GM19397 (cell line): ENCODE results near the gene ZSWIM3.
"Not testable (repeated sequence)": the region's sequence is repeated elsewhere in the genome, so short reads cannot be mapped to it uniquely, and the experiment has no call there.

ENCODE experiments used
- ATAC-seq: cut with Tn5 transposase; IDR thresholded peaks from one replicate; pipeline ENCODE4 v1.9.1; 2021; ENCODE audit warnings: mild to moderate bottlenecking, moderate library complexity; ENCODE audit not compliant: unreplicated experiment

ZSWIM3 gene

GRCh38 chr20:45857114-45857881 is at the start of gene ZSWIM3, which contains the start of gene ACOT8:
ZSWIM3 (plus strand) TSS chr20:45857614; CDS start chr20:45857826, 212 bp downstream.
ACOT8 (minus strand) TSS chr20:45857392; CDS start chr20:45857315, 77 bp downstream.
- peak; percentile 95 for ATAC-seq

GRCh38 chr20:45810191-45810970 is 47.0 kb upstream of the ZSWIM3 start:
- no peak for ATAC-seq

GRCh38 chr20:45812157-45813005 is 45.0 kb upstream of the ZSWIM3 start, which contains the start of gene UBE2C:
UBE2C (plus strand) TSS chr20:45812644; CDS start chr20:45812696, 52 bp downstream.
- ATAC-seq, result peak; percentile 98

DNA sequence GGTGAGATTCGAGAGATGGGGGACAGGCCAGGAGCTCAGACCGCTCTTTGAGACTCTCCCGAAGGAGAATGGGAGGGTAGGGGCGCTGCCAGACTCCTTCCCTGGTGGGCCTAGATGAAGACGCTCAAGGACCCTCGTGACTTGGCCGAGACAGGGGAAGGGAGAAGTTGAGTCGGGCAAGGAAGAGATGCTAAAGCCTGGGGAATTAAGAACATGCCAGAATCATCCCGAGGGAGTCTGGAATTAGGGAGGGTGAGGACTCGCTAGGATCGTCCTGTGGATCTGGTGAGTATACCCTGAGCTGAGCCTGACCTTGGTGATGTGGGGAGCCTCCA is 44.4 kb upstream of the ZSWIM3 start:
- no peak for ATAC-seq

GRCh38 chr20:45813489-45813888 is 43.9 kb upstream of the ZSWIM3 start:
- ATAC-seq, result no peak

- ATAC-seq, result no peak
These were observed 43.1 kb upstream of the ZSWIM3 start for GRCh38 chr20:45814314-45814713.

GRCh38 chr20:45816951-45817350 is 40.5 kb upstream of the ZSWIM3 start:
- no peak for ATAC-seq

GRCh38 chr20:45817376-45818194 is 39.8 kb upstream of the ZSWIM3 start:
- ATAC-seq, result no peak

DNA sequence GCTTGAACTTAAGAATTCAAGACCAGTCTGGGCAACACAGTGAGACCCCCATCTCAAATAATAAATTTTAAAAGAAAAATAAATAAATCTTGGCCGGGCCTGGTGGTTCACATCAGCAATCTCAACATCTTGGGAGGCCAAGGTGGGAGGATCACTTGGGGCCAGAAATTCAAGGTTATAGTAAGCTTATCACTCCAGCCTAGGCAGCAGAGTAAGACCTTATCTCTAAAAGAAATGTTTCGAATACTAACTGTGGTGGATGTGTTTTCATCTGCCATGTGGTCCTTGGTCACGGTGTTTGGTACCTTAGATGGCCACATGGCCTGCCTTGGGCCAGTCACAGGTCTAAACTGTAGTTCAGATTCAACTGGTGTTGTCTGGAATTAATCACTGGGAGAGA is 39.2 kb upstream of the ZSWIM3 start:
- no peak for ATAC-seq

DNA sequence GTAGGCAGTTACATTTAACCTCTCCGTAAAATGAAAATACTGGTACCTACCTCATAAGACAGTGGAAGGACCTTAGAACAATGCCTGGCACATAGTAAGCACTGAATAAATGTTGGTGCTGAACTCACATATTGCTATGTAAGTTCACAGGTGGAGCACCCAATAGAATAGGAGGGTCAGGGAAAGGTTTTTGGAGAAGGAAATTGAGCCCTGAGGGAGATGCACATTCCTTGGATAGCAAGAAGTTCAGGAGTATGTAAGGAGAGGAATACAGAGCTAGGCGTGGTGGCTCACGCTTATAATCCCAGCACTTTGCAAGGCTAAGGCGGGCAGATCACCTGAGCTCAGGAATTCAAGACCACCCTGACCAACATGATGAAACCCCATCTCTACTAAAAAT is 37.9 kb upstream of the ZSWIM3 start:
- ATAC-seq, result no peak

- ATAC-seq, result no peak
These were observed 35.5 kb upstream of the ZSWIM3 start for GRCh38 chr20:45821947-45822346.

- no peak for ATAC-seq
These were observed 34.6 kb upstream of the ZSWIM3 start for GRCh38 chr20:45822857-45823256.

DNA sequence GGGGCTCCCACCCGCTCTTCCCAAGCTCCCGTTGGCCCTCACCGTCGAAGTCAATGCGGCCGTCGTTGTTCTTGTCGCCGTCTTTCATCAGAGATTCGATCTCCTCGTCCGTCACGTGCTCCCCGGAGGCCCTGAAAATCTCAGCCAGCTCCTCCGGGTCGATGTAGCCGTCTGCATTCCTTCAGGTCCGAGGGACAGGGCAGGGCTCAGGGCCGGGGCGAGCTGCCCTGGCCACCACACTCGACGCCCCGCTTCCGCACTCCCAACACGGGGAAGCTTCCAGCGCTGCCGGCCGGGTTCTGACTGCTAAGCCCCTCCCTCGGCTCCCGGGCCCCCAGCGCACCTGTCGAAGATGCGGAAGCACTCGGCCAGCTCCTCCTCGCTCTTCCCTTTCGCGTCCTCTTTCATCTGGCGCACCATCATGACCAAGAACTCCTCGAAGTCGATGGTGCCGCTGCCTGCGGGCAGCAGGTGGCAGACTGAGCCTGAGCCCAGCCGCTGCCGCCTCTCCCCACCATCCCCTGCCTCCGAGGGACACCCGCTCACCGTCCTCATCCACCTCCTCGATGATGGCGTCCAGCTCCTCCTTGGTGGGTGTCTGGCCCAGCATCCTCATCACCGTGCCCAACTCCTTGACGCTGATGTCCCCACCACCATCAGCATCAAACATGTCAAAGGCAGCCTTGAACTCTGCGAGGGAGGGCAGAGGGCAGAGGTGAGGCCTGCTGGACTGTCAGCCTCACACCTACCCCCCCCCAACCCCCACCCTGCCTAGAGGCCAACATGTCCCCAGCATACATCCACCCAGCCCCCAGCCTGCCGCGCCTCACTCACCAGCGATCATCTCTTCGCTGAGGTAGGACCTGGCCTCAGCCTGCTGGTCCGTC is 33.2 kb upstream of the ZSWIM3 start:
- ATAC-seq, result no peak

DNA sequence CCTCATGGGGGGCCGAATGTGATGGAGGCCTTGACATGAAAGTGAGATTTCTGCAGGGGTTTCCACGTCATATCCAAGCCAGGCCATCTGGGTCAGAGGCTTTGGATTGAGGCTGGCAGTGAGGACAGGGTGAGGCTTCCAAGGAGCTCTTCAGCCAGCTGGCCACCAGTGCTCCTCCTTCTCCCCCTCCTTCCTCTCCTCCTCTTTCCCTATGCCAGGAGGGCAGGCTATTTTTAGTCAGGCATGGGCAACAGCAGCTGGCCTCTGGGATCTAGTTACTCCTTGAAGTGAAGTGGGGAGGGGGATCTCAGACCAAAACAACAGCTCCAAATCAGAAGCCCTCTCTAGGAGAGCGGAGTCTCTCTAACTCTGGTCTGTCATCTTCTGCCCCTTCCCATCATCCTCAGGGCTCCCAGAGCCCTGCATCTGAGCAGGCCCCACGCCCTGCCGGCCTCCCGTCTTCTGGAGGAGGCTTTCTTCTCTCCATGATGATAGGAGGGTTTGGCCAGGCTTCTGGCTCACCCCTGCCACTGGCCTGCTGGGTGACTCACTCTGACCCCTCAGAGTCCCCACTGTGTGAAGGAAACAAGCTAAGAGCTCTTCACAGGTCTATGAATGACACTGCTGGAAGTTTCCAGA is 30.9 kb upstream of the ZSWIM3 start:
- ATAC-seq, result no peak

- ATAC-seq, result no peak
These were observed 30.3 kb upstream of the ZSWIM3 start, which contains the start of gene TNNC2 for GRCh38 chr20:45827030-45827652. TNNC2 (minus strand) TSS chr20:45827312; CDS start chr20:45827248, 64 bp downstream.

GRCh38 chr20:45827712-45828111 is 29.7 kb upstream of the ZSWIM3 start:
- no peak for ATAC-seq

DNA sequence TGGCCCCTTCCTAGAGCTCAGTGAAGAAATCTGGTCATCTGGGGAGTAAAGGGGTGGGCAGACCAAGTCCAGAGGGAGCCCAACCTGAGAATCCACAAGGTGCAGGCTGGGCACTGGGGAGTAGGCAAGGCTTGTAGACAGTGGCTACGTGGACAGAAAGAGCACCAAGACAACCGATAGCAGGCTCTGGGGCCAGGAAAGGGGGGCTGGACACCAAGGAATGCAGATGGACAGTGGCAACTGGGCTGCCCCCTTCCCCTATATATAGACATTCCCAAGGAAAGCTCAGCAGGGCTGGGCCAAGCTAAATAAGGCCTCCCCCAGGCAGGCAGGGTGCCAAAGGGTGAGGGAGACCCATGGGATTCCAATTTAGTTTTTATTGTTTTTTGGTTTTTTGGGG is 28.8 kb upstream of the ZSWIM3 start:
- no peak for ATAC-seq

DNA sequence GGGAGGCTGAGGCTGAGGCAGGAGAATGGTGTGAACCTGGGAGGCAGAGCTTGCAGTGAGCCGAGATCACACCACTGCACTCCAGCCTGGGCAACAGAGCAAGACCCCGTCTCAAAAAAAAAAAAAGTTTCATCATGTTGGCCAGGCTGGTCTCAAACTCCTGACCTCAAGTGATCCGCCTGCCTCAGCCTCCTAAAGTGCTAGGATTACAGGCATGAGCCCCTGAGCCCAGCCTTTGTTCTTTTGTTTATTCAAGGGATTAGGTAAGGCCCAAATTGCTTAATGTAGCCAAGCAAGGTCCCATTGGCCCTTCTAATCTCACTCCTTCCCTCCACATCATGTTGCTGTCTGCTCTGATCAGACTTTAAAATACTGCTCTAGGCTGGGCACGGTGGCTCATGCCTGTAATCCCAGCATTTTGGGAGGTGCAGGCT is 27.7 kb upstream of the ZSWIM3 start:
- not testable (repeated sequence) for ATAC-seq
